ENCODE measurements around the gene ADISSP.
A peak's percentile ranks its signal among the peaks of the same experiment; 100 is the strongest.

The ADISSP gene

DNA sequence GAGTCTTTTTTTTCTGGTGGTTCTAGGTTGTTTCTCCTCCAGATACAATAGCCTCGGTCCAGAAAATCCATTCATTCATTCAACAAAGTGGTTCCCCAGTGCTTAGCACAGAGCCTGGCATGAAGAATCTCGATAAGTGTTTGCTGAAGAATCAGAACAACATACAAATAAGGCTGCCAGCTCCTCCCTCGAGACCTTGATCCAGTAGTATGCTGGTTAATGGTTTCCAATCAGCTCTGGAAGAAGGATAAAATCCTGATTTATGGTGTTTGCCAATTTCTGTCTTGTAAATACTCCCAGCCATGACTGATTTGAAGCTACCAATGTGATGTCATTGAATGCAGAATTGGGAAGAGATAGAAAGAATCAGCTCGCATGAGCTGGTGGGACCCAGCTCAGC lies 31.8 kb downstream of the ADISSP start:
- Mint-ChIP-seq H3K4me3 (no peak overlapping the region), H3K27ac (no peak overlapping the region), H3K4me1 (peaks cover 85% of the 10 kb centered on the region), H3K9me3 (no peaks in the 10 kb centered on the region), H3K36me3 (ENCODE audit: low read depth) (peaks cover 3% of the 10 kb centered on the region), H3K27me3 (ENCODE audit: low read depth, poor library complexity) (peaks cover 4% of the 10 kb centered on the region)
- TF ChIP-seq CTCF (IDR thresholded peaks at IDR 0.05) = no peak
- DNase-seq = no peak

DNA sequence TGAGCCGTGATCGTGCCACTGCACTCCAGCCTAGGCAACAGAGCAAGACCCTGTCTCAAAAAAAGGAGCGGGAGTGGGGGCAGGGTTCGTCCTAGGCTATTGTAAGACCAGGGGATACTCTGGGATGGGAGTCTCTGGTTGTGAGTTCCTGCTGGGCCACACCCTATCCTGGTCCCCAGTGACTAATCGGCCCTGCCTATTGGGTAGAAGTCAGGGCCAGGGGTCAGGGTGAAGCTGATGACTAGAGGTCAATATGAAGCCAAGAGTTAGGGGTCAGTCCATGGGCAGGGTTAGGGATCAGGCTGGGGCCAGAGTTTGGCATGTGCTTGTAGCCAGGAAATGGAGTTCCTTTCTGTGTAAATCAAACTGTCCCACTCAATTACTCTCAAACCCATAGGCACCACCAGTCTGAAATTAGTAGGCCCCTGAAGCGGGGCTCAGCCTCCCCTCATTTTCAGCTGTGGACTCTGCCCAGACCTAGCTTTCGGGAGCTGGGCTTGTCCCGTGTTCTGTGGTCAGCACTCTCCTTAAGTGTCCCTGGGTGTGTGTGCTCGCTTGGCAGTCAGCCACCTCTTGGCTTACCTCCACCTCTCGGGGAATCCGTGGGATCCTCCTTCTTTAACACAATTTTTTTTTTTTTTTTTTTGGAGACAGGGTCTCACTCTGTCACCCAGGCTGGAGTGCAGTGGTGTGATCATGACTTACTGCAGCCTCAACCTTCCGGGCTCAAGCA lies 33.3 kb downstream of the ADISSP start:
- peaks cover 3% of the 10 kb centered on the region for H3K36me3 Mint-ChIP-seq (ENCODE audit: low read depth)
- H3K27me3 Mint-ChIP-seq (ENCODE audit: low read depth, poor library complexity) = peaks cover 16% of the 10 kb centered on the region
- no peak overlapping the region for H3K27ac Mint-ChIP-seq
- peaks cover 80% of the 10 kb centered on the region for H3K4me1 Mint-ChIP-seq
- no peaks in the 10 kb centered on the region for H3K9me3 Mint-ChIP-seq
- peak overlapping the region; percentile 47 for H3K4me3 Mint-ChIP-seq
- no peak for DNase-seq
- TF ChIP-seq CTCF (IDR thresholded peaks at IDR 0.05) = no peak

- Mint-ChIP-seq H3K27ac (no peak overlapping the region), H3K27me3 (ENCODE audit: low read depth, poor library complexity) (peaks cover 20% of the 10 kb centered on the region), H3K4me1 (peaks cover 71% of the 10 kb centered on the region), H3K4me3 (peak overlapping the region; percentile 65), H3K9me3 (no peaks in the 10 kb centered on the region), H3K36me3 (ENCODE audit: low read depth) (peaks cover 3% of the 10 kb centered on the region)
- DNase-seq = no peak
- no peak for TF ChIP-seq CTCF (IDR thresholded peaks at IDR 0.05)
Measured at GRCh38 chr20:3733119-3733995, 34.2 kb downstream of the ADISSP start.

GRCh38 chr20:3732327-3733118 lies 35.0 kb downstream of the ADISSP start, which contains the start of gene HSPA12B:
TSS of gene HSPA12B (plus strand) at chr20:3732685. CDS start at chr20:3738675, 5,990 bp downstream.
- TF ChIP-seq CTCF (IDR thresholded peaks at IDR 0.05) = no peak
- H3K4me1 Mint-ChIP-seq = peaks cover 70% of the 10 kb centered on the region
- no peak within 1 kb of the TSS for H3K27ac Mint-ChIP-seq
- peak; percentile 64 for DNase-seq
- H3K9me3 Mint-ChIP-seq = no peaks in the 10 kb centered on the region
- H3K4me3 Mint-ChIP-seq = peak within 1 kb of the TSS; percentile 65
- peaks cover 28% of the 10 kb centered on the region for H3K27me3 Mint-ChIP-seq (ENCODE audit: low read depth, poor library complexity)
- H3K36me3 Mint-ChIP-seq (ENCODE audit: low read depth) = peaks cover 3% of the 10 kb centered on the region

DNA sequence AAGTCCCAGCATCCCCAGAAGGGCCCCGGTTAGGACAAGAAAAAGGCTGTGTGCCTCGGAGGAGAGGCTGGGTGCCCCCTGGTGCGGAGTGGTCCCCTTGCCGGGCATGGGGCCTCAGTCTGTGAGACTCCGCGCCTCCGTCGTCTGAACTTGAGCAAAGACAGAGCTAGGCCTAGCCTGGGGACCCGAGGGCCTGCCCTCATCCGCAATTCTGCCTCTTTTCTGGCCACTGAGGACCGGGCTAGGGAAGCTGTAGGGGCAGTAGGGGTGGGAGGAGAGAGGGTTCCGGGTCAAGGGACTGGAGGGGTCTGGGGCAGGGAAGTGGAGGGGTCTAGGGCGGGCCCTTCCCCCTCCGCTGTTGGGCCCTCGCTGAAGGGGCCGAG lies 35.6 kb downstream of the ADISSP start:
- no peak for DNase-seq
- no peak for TF ChIP-seq CTCF (IDR thresholded peaks at IDR 0.05)
- Mint-ChIP-seq H3K4me3 (no peak overlapping the region), H3K27me3 (ENCODE audit: low read depth, poor library complexity) (peaks cover 34% of the 10 kb centered on the region), H3K36me3 (ENCODE audit: low read depth) (no peaks in the 10 kb centered on the region), H3K27ac (no peak overlapping the region), H3K9me3 (no peaks in the 10 kb centered on the region), H3K4me1 (peaks cover 70% of the 10 kb centered on the region)
